AG09319 (cell line): ENCODE data around the gene MEG3.

Experiments used
- DNase-seq: peaks from one replicate; pipeline ENCODE4 v3.0.0-alpha.2; 2010; ENCODE audit warnings: low read depth; ENCODE audit errors: extremely low read depth
- TF ChIP-seq, protein P1 (sequence below): IDR thresholded peaks from 2 replicates; pipeline ENCODE4 v1.5.1; 2011; ENCODE audit warnings: low read depth, mild to moderate bottlenecking, inconsistent platforms, low read length, moderate library complexity

MEG3 gene

DNA sequence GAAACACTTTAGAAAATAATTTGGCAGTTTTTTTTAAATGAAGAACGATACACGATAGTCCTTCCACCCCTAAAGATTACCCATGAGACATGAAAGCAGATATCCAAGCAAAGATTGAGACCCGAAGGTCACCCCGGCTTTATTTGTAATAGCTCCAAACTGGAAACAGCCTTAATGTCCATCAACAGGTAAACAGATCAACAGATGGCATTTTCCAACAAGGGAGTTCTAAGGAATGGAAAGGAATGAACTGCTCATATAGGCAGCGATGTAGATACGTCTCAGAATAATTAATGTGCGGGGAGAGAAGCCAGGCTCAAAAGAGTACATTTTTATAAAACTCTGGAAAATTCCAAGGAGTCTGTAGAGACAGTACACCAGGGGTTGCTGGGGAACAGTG is 23.7 kb upstream of the MEG3 start:
- TF ChIP-seq, protein P1, sequence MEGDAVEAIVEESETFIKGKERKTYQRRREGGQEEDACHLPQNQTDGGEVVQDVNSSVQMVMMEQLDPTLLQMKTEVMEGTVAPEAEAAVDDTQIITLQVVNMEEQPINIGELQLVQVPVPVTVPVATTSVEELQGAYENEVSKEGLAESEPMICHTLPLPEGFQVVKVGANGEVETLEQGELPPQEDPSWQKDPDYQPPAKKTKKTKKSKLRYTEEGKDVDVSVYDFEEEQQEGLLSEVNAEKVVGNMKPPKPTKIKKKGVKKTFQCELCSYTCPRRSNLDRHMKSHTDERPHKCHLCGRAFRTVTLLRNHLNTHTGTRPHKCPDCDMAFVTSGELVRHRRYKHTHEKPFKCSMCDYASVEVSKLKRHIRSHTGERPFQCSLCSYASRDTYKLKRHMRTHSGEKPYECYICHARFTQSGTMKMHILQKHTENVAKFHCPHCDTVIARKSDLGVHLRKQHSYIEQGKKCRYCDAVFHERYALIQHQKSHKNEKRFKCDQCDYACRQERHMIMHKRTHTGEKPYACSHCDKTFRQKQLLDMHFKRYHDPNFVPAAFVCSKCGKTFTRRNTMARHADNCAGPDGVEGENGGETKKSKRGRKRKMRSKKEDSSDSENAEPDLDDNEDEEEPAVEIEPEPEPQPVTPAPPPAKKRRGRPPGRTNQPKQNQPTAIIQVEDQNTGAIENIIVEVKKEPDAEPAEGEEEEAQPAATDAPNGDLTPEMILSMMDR, result no peak
- no peak for DNase-seq

DNA sequence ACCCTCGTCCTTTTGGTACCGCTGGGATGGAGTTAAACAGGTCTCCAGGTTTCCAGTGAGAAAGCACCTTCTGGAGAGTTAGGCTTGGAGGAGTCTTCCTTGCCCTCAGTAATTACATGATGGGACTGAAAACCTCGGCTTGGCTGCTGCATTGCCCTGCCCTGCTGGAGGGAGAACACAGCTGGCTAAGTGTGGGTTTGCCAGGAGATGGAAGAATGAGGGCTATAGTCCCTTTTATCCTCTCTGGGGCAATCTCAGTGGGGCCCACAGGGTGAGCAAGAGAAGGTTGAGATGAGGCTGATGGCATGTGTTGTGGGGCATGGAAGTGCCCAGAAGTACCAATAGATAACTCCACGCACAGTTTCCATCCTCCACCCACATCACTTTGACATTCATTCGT is 23.2 kb upstream of the MEG3 start:
- TF ChIP-seq, protein P1, result no peak
- no peak for DNase-seq

DNA sequence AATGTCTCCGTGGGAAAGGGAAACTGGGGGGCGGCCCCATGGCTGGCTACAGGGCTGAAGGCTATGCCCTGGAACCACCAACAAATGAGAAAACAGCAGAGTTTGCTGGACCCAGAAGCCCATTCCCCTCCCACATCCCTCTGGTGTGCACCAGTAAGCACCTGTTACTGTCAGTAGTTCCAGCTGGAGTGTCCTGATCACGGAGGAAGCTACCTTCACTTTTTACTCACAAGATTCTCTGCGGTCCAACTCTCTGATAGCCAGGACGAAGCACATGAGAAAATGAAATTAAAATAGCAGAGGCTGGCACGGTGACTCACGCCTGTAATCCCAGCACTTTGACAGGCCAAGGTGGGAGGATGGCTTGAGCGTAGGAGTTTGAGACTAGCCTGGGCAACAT is 22.7 kb upstream of the MEG3 start:
- TF ChIP-seq, protein P1, result no peak

DNA sequence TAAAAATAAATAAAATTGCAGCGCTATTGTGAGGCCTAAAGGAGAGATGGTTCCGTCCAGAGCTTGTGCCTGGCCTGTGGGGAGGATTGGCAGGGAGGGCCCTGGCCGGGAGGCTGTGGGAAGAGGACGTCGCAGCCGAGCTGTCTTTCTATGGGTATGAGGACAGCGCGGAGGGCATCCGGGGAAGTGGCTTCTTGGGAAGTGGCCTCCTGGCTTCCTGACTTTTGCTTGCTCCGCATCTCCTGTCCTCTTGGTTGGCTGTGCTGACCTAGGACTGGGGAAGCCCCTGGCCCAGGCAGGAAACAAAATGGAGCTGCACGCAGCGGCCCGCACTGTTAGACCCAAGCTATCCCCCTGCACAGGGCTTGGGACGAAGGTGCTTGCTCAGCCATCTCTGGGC is 22.2 kb upstream of the MEG3 start:
- no peak for DNase-seq
- TF ChIP-seq, protein P1, result no peak

More for the DNA sequence above, 22.7 kb upstream of the MEG3 start:
- DNase-seq, result no peak

DNA sequence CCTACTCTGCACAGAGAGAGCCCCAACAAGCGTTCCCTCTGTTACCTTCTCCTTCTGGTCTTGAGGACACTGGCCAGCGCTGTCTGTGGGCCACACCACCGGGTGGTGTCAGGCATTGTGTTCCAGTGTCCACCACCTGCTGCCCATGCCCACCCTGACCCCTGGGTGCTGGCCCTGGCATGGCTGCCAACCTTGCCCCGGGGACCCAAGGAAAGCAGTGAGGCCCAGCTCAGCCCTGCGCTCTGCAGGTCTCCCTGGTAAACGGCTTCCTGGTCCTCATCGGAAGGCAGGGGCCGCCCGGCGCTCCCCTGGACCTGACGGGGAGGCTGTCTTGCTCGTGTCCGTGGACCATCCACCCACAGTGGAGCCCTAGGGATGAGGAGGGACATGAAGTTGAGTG is 21.8 kb upstream of the MEG3 start:
- TF ChIP-seq, protein P1, result no peak
- no peak for DNase-seq

DNA sequence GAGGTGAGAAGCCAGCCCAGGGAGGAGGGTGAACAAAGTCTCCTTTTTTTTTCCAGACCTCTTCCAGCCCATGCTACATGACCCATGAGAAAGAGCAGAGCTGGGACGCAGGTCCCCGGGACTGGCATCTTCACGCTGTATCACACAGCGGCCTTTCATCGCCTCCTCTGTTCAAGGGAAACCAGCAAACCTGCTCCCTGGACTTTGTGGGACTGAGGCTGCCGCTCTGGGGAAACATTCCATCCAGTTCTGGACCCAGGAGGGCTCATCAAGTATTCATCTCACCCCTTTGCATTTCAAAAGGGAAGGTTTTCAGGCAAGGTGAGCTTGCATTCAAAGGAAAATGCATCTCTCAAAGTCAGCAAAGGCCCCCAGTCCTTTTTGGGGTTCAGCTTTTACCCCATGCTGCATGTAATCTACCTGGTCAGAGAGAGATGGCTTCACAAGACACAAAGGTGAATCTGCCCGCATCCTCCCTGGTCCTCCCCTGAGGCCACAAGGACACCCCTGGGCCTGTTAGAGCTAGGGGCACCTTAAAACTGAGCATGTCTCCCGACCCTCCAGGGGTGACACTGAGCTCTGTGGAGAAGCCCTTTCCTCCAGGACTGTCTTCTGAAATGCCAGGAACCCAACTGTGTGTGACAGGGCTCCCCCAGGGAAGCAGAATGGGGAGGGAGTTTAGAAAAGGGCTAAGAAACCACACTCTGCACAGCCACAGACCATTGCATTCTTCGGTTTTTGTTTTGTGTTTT is 21.2 kb upstream of the MEG3 start:
- no peak for DNase-seq
- TF ChIP-seq, protein P1, result no peak

DNA sequence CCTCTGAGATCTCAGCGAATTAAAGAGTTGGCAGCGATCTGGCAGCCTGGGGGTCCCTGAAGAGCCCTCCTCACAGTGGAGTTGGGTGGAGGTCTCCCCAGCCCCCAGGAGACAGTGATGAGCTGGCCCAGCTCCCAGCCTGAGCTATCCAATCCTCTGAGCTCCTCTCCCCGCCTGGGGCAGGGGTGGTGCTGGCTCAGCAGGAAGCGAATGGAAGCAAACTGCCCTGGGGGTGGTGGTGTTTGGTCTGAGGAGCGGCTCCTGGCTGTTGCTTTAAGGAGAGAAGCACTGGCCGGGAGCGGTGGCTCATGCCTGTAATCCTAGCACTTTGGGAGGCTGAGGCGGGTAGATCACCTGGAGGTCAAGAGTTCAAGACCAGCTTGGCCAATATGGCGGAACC is 19.5 kb upstream of the MEG3 start:
- TF ChIP-seq, protein P1, result no peak
- no peak for DNase-seq
